ENCODE results near the gene PTRH2.

The PTRH2 gene

GRCh38 chr17:59743842-59744241 lies 36.6 kb upstream of the PTRH2 start:
- CTCF ChIA-PET: no interaction called here
- no peak overlapping the region for H3K4me3 ChIP-seq (ENCODE audit: low read depth, low read length)
- TF ChIP-seq CTCF (IDR thresholded peaks at IDR 0.05; ENCODE audit: insufficient read depth, low read length, missing control alignments): no peak
- no peak for DNase-seq (ENCODE audit: low read depth, low spot score)
- POLR2A ChIA-PET: interaction anchor here (0.6 kb wide), 2 partner anchors 103 to 125 kb away, joined by 3 read pairs; no protein-coding TSS in a partner anchor

GRCh38 chr17:59737324-59737723 lies 30.1 kb upstream of the PTRH2 start:
- POLR2A ChIA-PET: no interaction called here
- H3K4me3 ChIP-seq (ENCODE audit: low read depth, low read length): no peak overlapping the region
- CTCF ChIA-PET: interaction anchor here (1.1 to 1.9 kb wide), 4 partner anchors 9 to 122 kb away, joined by 3 to 5 read pairs (median 4); partner anchors contain the start of genes PTRH2 and VMP1
- no peak for DNase-seq (ENCODE audit: low read depth, low spot score)
- TF ChIP-seq CTCF (IDR thresholded peaks at IDR 0.05; ENCODE audit: insufficient read depth, low read length, missing control alignments): no peak

GRCh38 chr17:59734226-59734625 lies 27.0 kb upstream of the PTRH2 start:
- no peak overlapping the region for H3K4me3 ChIP-seq (ENCODE audit: low read depth, low read length)
- no peak for DNase-seq (ENCODE audit: low read depth, low spot score)
- ChIA-PET CTCF (interaction anchor here (0.7 to 3.6 kb wide), 7 partner anchors 13 to 304 kb away, joined by 3 to 30 read pairs (median 4); no protein-coding TSS in a partner anchor), POLR2A (interaction anchor here (0.7 kb wide), 1 partner anchor 348 kb away, joined by 4 read pairs; no protein-coding TSS in a partner anchor)
- TF ChIP-seq CTCF (IDR thresholded peaks at IDR 0.05; ENCODE audit: insufficient read depth, low read length, missing control alignments): no peak

- no peak overlapping the region for H3K4me3 ChIP-seq (ENCODE audit: low read depth, low read length)
- ChIA-PET POLR2A (interaction anchor here (0.7 kb wide), 1 partner anchor 348 kb away, joined by 4 read pairs; no protein-coding TSS in a partner anchor), CTCF (interaction anchor here (0.7 to 3.6 kb wide), 8 partner anchors 13 to 304 kb away, joined by 3 to 30 read pairs (median 4); no protein-coding TSS in a partner anchor)
- no peak for TF ChIP-seq CTCF (IDR thresholded peaks at IDR 0.05; ENCODE audit: insufficient read depth, low read length, missing control alignments)
- no peak for DNase-seq (ENCODE audit: low read depth, low spot score)
These were observed 26.5 kb upstream of the PTRH2 start for GRCh38 chr17:59733697-59734096.

GRCh38 chr17:59730268-59730834 lies 23.1 kb upstream of the PTRH2 start:
- POLR2A ChIA-PET: no interaction called here
- TF ChIP-seq CTCF (IDR thresholded peaks at IDR 0.05; ENCODE audit: insufficient read depth, low read length, missing control alignments): no peak
- no peak for DNase-seq (ENCODE audit: low read depth, low spot score)
- no peak overlapping the region for H3K4me3 ChIP-seq (ENCODE audit: low read depth, low read length)
- CTCF ChIA-PET: interaction anchor here (1.8 to 3.5 kb wide), 2 partner anchors 17 to 129 kb away, joined by 4 to 16 read pairs; no protein-coding TSS in a partner anchor

GRCh38 chr17:59727817-59728533 lies 20.7 kb upstream of the PTRH2 start:
- ChIA-PET POLR2A (no interaction called here), CTCF (interaction anchor here (3.5 kb wide), 1 partner anchor 19 kb away, joined by 16 read pairs; no protein-coding TSS in a partner anchor)
- no peak for DNase-seq (ENCODE audit: low read depth, low spot score)
- H3K4me3 ChIP-seq (ENCODE audit: low read depth, low read length): no peak overlapping the region
- TF ChIP-seq CTCF (IDR thresholded peaks at IDR 0.05; ENCODE audit: insufficient read depth, low read length, missing control alignments): no peak
